ENCODE data around the gene TMEM132C.

DNA sequence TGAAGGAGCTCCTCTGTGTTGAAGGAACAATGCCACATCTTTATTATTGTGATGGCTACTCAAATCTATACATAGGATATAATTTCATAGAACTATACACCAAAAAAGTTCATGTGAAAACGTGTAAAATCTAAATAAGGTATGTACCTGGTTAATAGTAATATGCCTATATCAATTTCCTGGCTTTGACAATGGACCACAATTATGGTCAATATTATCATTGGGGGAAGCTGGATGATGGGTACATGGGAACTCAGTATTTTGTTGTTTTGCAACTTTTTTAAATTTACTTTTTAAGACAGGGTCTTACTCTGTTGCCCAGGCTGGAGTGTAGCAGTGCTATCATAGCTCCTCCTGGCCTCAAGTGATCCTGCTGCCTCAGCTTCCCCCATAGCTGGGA is 270.7 kb downstream of the TMEM132C start:
- TF ChIP-seq, protein P1, sequence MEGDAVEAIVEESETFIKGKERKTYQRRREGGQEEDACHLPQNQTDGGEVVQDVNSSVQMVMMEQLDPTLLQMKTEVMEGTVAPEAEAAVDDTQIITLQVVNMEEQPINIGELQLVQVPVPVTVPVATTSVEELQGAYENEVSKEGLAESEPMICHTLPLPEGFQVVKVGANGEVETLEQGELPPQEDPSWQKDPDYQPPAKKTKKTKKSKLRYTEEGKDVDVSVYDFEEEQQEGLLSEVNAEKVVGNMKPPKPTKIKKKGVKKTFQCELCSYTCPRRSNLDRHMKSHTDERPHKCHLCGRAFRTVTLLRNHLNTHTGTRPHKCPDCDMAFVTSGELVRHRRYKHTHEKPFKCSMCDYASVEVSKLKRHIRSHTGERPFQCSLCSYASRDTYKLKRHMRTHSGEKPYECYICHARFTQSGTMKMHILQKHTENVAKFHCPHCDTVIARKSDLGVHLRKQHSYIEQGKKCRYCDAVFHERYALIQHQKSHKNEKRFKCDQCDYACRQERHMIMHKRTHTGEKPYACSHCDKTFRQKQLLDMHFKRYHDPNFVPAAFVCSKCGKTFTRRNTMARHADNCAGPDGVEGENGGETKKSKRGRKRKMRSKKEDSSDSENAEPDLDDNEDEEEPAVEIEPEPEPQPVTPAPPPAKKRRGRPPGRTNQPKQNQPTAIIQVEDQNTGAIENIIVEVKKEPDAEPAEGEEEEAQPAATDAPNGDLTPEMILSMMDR (IDR thresholded peaks at IDR 0.05) = no peak
- TF ChIP-seq POLR2AphosphoS5 (IDR thresholded peaks at IDR 0.05) (no peak), EP300 (IDR thresholded peaks at IDR 0.05) (no peak)
